GM18526 (cell line): ENCODE measurements around the gene STK32C.

ENCODE experiments used
- POLR2A ChIP-seq: IDR thresholded peaks from 3 replicates; pipeline ENCODE4 v1.6.1; 2011; ENCODE audit not compliant: insufficient read length; ENCODE audit errors: extremely low read depth

Gene STK32C

DNA sequence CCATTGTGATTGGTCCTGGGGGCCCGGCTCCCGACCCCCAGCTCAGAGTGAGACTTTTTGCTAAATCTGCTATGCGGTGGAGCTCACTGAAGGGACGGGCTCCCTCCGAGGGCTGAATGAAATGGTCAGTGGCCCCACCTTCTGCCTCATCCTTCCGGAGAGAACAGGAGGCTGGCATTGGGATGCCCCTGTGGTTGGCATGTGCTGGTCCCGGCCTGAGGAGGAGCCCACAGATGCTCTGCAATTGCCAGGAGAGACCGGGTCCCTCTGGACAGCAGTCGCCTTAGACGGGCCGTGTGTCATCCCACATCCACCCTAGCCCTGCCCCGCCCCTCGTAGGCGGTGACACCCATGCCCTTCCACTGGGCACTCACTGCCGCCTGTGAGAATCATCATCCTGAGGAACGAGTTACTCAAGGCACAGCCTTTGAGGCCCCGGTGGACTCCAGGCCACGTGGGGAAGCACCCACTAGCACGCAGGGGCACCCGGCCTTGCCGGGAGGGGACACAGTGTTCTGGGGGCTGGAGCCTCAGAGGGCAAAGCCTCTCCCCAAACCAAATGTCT lies 142.3 kb downstream of the STK32C start:
- no peak for TF ChIP-seq POLR2A

DNA sequence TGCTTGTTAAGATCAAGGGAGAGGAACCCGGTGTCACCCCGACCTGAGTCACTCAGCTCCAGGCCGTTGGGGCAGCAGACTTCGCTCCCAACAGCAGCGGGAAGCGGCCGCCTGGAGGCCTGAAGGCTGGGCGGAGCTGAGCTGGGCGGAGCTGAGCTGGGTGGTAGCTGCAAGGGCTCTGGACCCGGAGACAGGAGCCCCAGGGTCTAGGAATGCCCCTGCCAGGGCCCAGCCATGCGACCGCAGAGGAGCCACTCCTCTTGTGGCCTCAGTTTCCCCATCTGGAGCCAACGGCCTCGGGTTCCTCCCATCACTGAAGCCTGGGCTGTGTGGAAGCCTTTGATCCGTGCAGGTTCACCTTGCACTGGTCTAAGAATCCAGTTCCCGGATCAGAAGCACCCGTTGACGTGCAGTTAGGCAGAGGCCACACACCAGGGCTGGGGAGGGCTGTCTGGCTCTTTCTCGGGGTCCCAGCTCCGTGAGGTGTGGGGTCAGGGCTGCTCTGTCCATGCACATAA lies 142.9 kb downstream of the STK32C start:
- no peak for TF ChIP-seq POLR2A

DNA sequence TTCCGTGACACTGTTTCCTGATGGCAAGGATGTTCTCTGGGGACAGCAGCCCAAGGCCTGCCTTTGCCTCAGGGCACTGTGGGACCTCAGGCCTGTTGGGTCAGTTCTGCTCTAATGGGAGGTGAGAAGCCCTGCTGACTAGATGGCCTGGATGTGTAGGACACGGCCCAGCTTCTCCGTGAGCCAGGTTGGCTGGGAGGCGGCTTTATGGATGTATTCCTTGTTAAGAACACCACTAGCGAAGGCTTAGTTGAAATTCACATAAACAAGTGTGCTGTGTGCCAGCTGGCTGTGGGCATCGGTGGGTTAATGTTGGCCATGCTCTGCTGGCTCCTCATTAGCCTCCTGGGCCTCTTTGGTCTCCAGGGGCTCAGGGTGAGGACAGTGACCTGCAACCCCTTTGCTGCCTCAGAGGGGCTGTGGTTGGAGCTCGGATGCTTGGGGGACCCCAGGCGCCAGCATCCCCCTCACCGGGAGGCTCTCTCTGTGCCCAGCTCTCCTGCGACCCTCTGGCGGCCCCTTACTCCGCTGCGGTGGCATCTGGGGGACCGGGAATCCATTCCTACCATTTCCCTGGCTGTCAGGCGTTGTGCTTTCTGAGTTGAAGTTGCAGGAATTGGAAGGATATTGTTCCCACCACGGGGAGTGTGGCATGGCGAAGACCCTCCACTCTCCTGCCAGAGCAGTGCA lies 143.8 kb downstream of the STK32C start:
- TF ChIP-seq POLR2A: no peak

DNA sequence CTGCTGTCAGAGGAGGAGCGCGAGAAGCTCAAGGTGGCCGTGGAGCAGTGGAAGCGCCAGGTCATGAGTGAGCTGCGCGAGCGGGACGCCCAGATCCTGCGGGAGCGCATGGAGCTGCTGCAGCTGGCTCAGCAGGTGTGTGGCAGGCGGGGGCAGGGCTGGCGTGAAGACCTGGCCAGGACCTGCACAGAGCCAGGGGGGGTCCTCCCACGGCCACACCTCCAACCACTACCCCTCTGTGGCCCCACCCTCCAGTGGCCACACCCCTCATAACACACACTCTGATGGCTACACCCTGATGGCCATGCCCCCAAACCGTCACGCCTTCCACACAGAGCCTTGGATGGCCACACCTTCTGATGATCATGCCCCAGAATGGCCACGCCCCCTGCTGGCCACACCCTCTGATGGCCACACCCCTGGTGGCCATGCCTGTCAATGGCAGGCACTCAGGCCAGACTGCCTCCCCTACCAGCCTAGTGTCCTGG lies 144.4 kb downstream of the STK32C start:
- TF ChIP-seq POLR2A: no peak

DNA sequence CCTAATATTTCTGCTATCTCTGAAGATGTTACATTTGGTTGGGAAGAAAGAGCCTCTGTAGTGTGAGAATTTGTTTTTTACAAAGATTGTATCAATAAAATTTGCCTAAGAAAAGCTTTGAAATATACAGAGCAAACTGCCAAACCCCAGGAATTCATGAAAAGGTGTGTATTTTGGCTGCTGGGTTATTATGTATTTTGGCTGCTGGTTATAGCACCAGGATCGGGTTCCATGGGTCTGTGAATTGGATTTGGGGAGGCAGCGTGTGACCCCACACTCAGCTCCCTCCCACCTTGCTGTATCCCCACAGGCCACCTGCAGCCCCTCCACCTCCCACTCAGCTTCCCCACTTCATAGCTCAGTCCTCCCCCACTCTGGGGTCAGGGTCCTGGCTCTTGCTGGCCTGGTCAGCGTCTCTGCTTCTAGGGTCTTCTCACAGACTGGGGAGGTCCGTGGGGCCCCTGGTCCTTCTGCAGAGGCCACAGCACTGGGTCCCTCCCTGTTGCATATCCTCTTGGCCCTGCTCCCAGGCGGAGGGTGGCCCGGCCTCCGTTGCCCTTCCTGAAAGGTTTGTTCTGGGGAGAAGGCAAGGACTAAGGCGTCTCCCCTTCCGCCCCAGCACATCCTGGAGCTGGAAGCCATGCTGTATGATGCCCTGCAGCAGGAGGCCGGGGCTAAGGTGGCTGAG lies 145.0 kb downstream of the STK32C start:
- no peak for TF ChIP-seq POLR2A

DNA sequence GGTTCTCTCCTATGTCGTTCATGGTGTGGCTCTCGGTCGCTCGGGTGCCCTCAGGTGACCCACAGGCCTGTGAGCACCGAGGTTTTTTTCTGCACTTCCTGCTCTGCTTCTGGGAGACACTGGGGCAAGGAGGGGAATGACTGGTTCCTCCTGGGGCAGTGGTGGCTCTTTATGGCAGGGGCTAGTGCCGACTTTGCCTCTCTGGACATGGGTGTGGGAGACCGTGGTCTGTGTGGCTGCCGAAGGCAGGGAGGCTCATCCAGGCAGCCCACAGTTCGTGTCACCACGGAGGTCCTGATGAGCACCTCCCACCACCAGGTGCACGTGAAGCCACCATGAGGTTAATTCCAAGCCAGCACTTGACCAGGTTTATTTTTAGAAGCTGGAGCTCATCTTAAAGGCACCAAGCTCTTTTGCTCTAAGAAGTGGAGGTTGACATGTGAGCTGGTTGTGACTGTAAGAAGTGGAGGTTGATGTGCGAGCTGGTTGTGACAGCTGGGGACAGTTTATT lies 145.7 kb downstream of the STK32C start:
- no peak for TF ChIP-seq POLR2A

DNA sequence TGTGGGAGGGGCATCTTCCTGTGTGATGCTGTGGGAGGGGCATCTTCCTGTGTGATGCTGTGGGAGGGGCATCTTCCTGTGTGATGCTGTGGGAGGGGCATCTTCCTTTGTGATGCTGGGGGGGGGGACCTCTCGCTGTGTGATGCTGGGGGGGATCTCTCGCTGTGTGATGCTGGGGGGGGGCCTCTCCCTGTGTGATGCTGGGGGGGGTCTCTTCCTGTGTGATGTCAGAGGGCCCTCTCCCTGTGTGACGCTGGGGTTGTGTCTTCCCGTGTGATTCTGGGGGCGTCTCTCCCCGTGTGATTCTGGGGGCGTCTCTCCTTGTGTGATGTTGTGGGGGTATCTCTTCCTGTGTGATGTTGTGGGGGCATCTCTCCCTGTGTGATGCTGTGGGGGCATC lies 148.9 kb downstream of the STK32C start:
- TF ChIP-seq POLR2A: no peak

DNA sequence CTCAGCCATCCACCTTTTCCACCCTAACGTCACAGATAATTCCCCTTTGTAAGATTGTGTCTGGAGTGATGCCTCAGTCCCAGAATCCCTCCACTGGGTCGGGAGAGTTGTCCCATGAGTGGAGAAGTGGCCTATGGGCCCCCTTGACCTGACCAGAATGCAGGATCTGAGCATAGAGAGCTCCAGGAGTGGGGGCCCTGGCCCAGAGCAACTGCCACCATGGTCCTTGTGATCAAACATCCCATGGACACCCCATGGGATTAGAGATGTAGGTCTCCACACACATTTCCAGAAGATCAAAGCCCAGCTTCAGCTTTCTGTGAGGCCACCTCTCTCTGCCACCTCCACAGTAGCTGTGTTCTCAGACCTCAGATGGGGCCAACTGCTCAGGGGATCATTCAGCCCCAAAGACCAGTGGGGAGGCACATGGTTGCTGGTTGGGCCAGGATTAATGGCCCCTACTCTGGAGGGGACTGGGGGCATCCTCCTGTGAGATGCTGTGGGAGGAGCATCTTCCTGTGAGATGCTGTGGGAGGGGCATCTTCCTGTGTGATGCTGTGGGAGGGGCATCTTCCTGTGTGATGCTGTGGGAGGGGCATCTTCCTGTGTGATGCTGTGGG lies 149.5 kb downstream of the STK32C start:
- TF ChIP-seq POLR2A: no peak
